Measurements from ENCODE around the gene GIPR. TPM values are rescaled to one million over a fixed set of nuclear protein-coding genes. Genes with fewer than 3 reads are reported as not detected.
"Not testable (repeated sequence)": the region's sequence is repeated elsewhere in the genome, so short reads cannot be mapped to it uniquely, and the experiment has no call there.

The GIPR gene
- 0.69 and 1.1 TPM in 2 replicates for total RNA-seq (2014; rRNA removed; shearing (Covaris generic))
- 0.67 and 2.7 TPM in 2 replicates for polyA plus RNA-seq (2014; cell fraction: nucleus; rRNA removed)

DNA sequence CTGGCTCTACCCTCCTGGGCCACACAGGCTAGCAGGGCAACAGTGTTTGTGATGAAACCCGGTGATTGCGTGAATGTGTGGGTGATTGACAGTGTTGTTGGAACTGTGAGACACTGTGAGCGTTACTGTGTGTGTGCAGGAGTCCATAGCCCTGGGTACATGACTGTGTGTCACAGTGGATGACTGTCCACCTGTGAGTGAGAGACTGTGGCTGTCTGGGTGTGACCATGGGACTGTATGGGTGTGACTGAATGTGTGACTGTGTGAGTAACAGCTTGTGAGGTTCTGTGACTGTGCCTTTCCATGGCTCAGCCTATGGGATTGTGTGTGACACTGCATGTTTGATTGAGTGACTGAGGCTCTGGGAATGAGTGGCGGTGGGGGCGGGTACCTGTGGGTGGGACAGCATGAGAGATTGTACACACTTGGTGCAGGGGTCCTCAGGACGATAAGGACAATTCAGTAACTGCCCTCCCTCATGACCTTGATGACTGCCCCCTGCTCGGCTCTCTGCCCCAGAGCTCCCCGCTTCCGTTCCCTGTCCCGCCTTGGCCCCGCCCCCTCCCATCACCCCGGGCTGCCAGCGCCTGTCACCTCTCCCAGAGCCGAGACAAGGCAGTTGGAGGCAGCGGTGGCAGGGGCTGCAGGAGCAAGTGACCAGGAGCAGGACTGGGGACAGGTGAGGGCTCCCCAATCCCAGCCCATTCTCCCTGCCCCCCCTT lies at the start of gene GIPR:
Gene GIPR, plus strand, starts transcription at position 602 of the 722 bp plus-strand sequence. CDS start 1,300 bp downstream, outside the sequence.
- DNase-seq (ENCODE audit: extremely low read depth, low read depth): peak; percentile 52

GRCh38 chr19:45621389-45621788 lies 46.6 kb upstream of the GIPR start:
- DNase-seq (ENCODE audit: extremely low read depth, low read depth): no peak

- no peak for DNase-seq (ENCODE audit: extremely low read depth, low read depth)
Observed at GRCh38 chr19:45621976-45622503, 46.0 kb upstream of the GIPR start.

- DNase-seq (ENCODE audit: extremely low read depth, low read depth): no peak
Observed at GRCh38 chr19:45623984-45624383, 44.0 kb upstream of the GIPR start.

- DNase-seq (ENCODE audit: extremely low read depth, low read depth): not testable (repeated sequence)
Observed at GRCh38 chr19:45628219-45628618, 39.8 kb upstream of the GIPR start.

DNA sequence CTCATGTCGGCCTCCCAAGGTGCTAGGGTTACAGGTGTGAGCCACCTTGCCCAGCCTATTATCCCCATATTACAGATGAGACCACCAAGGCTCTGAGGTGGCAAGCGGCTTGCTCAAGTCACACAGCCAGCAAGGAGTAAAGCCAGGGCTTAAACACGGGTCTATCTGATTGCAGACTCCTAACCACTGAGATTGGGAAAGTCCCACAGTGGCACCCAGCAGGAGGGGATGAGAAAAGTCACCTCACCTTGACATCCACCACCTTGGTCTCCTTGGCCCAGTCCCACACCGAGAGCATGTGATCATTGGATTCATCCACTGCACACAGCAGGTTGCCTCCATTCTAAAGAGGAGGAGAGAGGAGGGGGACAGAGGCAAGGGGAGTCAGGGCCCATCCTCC lies 38.3 kb upstream of the GIPR start:
- no peak for DNase-seq (ENCODE audit: extremely low read depth, low read depth)

GRCh38 chr19:45630463-45630862 lies 37.6 kb upstream of the GIPR start:
- peak; percentile 62 for DNase-seq (ENCODE audit: extremely low read depth, low read depth)

DNA sequence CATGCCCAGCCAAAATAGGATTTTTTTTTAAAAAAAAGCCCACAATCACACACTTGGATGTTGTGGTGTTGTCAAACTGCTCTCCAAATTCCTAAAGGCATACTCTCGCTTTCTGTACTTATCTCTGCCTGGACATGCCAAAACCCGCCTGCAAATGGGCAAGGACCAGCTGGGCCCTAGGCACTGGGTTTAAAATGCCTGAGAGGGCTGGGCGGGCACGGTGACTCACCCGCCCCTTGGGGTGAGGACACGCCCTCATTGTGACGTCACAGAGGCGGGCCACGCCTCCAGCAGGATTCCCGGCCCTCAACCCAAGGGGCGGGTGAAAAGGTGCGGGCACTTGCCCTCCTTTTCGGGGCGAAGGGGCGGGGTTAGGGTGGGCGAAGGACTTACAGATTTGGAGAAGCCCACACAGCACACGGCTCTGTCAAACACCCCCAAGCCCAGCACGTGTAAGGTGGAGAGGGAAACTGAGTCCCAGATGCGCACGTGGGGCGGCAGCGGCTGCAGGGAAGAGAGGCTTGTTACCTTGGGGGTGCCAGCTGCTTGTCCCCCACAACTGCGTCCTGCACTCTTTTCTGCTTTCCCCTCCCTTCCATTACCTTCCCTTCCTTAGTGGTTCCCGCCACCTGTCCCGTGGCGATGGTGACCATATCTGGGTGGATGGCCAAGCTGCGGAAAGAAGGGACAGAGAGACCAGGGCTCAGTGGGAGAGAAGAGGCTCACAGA lies 35.4 kb upstream of the GIPR start:
- peak; percentile 79 for DNase-seq (ENCODE audit: extremely low read depth, low read depth)

- DNase-seq (ENCODE audit: extremely low read depth, low read depth): no peak
Observed at GRCh38 chr19:45636275-45636674, 31.7 kb upstream of the GIPR start.

GRCh38 chr19:45636902-45637301 lies 31.1 kb upstream of the GIPR start:
- DNase-seq (ENCODE audit: extremely low read depth, low read depth): no peak

GRCh38 chr19:45637890-45638667 lies 29.9 kb upstream of the GIPR start:
- no peak for DNase-seq (ENCODE audit: extremely low read depth, low read depth)

DNA sequence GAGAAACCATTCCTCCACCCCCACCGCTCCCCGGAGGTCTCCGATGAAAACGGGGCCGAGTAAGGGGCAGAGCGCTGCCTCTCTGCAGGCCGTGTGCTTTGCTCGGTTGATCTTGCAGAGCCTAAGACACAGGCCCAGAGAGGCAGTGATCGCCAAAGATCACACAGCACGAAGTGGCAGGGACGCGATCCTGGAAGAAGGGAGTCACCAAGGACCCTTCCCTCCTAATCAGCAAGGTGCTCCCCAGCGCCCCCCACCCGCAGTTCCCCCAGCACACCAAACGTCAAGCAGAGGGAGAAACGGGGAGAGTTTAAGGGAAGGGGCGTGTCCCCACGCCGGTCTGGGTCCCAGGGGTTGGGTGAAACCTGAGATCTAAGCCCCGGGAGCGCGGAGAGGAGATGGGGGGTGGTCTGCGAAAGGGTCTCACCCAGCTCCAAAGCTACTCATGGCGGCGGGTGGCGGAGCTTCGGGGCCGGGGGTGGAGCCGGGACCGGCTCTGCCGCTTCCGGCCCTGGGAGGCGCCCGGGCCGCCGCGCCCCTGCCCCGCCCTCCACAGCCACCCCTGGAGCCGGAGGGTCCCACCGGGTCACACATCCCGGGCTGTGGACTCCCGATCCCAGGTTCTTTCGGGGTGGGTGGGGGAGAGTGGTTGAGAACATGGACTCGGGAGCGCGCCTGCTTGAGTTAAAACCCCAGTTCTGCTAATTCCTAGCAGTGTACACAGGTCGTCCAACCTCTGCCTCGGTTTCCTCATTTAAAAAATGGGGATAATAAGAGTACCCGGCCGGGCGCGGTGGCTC lies 28.9 kb upstream of the GIPR start, which contains the start of gene EML2:
Gene EML2, minus strand, starts transcription at position 468 of the 800 bp plus-strand sequence. Its CDS starts 21 bp downstream, at position 447.
- no peak for DNase-seq (ENCODE audit: extremely low read depth, low read depth)

GRCh38 chr19:45640849-45641273 lies 27.2 kb upstream of the GIPR start:
- no peak for DNase-seq (ENCODE audit: extremely low read depth, low read depth)

GRCh38 chr19:45641274-45642105 lies 26.5 kb upstream of the GIPR start:
- DNase-seq (ENCODE audit: extremely low read depth, low read depth): peak; percentile 88

GRCh38 chr19:45643024-45643926 lies 24.7 kb upstream of the GIPR start:
- peak; percentile 67 for DNase-seq (ENCODE audit: extremely low read depth, low read depth)

DNA sequence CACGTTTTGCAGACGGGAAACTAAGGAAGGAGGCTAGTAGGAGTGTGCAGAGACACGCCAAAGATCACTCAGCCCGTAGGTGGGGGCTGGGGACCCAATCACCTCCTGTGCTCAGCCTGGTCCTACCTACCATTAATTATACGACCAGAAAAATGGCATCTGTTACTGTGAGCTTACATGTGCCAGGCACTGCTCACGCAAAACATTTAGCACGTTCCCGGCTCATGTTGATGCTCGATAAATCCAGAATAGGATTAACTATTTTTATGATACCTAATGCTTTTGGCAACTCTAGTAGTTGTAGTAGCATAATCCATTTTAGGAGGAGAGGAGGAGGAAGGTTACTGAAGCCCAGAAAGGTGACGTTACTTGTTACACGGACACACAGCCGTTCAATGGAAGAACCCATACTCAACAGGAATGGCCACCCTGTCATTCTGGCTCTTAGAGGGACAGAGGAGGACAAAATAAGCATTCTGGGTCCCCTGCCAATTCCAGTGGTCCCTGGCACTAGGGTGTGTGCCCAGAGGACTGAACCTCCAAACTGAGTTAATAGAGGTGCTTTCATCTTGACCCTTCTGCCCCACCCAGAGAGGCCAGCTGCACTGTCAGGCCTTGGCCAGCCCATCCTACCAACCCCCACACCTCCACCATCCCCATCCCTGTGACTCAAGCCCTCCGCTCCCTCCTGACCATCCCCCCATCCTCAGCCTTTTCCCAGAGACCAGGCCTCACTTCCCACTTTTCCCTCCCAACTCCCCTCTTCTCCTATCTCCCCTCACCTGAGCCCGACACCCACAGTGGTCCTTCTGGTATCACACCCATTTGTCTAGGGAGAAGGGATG lies 23.9 kb upstream of the GIPR start:
- no peak for DNase-seq (ENCODE audit: extremely low read depth, low read depth)

GRCh38 chr19:45645068-45645630 lies 22.9 kb upstream of the GIPR start:
- no peak for DNase-seq (ENCODE audit: extremely low read depth, low read depth)
